Kidney (tissue), 14 donors: ENCODE results near the gene BCOR. TPM values are rescaled to one million over a fixed set of nuclear protein-coding genes. Genes with fewer than 3 reads are reported as not detected.

Source experiments
- DNase-seq, 5 donors: peaks; one replicate each; pipeline ENCODE4 v3.0.0-alpha.2; 2013 to 2020
- FAIRE-seq: peaks from 2 replicates; lab custom pipeline; 2012; peaks lifted over from hg19 to GRCh38; lab: Jason Lieb, UNC
- H3K27ac ChIP-seq, 2 donors: one replicate each; pipeline ENCODE4 v1.7.0; 2013; ENCODE audit warnings: low read depth in 2 of 2, low read length in 2 of 2, inconsistent platforms in 1 of 2
- H3K27me3 ChIP-seq: one replicate; pipeline ENCODE4 v1.7.1; 2013; ENCODE audit warnings: low read length, inconsistent platforms; ENCODE audit not compliant: control insufficient read depth, insufficient read depth
- H3K36me3 ChIP-seq, 3 donors: one replicate each; pipeline versions ENCODE4 v1.7.0 to v1.7.1; 2013; ENCODE audit warnings: low read length in 3 of 3, control low read depth in 1 of 3, inconsistent platforms in 1 of 3; ENCODE audit not compliant: insufficient read depth in 3 of 3, control insufficient read depth in 2 of 3
- H3K4me1 ChIP-seq, 3 donors: one replicate each; pipeline versions ENCODE4 v1.7.0 to v1.7.1; 2013; ENCODE audit warnings: low read length in 3 of 3, inconsistent platforms in 1 of 3, low read depth in 1 of 3; ENCODE audit not compliant: control insufficient read depth in 2 of 3, insufficient read depth in 2 of 3
- H3K4me3 ChIP-seq, 3 donors: one replicate each; pipeline versions ENCODE4 v1.7.0 to v1.8.1; 2013; ENCODE audit warnings: low read length in 3 of 3, control low read depth in 1 of 3, inconsistent platforms in 1 of 3
- H3K9ac ChIP-seq, 3 donors: one replicate each; pipeline versions ENCODE4 v1.7.0 to v1.7.1; 2013; ENCODE audit warnings: low read length in 3 of 3, control low read depth in 1 of 3, inconsistent platforms in 1 of 3
- H3K9me3 ChIP-seq, 3 donors: one replicate each; pipeline versions ENCODE4 v1.7.0 to v1.7.1; 2013; ENCODE audit warnings: low read length in 3 of 3, control low read depth in 1 of 3, inconsistent platforms in 1 of 3; ENCODE audit not compliant: control insufficient read depth in 2 of 3, insufficient read depth in 1 of 3
- CTCF ChIP-seq: IDR thresholded peaks from 3 replicates; pipeline ENCODE4 v1.5.1; 2012; ENCODE audit warnings: mild to moderate bottlenecking, moderate library complexity, borderline replicate concordance; ENCODE audit not compliant: insufficient read depth; ENCODE audit errors: extremely low read depth
- intact Hi-C: fragments of 100-400 bp; cut with DNase I; formaldehyde crosslinking; loops from one replicate; pipeline ENCODE4 v1.11.1; 2022
- polyA plus RNA-seq: library from polyadenylated mRNA; stranded (reverse); fragments of 350-450 nt; fragmentation: Illumina TruSeq; extraction: RNeasy Lipid Tissue Mini Kit (QIAGEN cat#74804); gene quantifications from one replicate; pipeline ENCODE4 v1.2.3, GENCODE V29; 2014; ENCODE audit warnings: low read depth, low replicate concordance; ENCODE audit not compliant: insufficient read depth
- total RNA-seq: library from RNA; stranded (reverse); fragmentation: NEBNext Ultra II Directional; extraction: Animal tissue kit (Norgen Biotek cat#: 25700); gene quantifications from one replicate; pipeline ENCODE4 v1.2.1, GENCODE V29; 2021
- donor health status: control.
- donor health status: control.
- donor health status: control.
- donor health status: control.
- donor health status: control.
- donor health status: DM: yes; HTN: yes; CAD: no.
- donor health status: Normal renal cell carcinoma (clear cell type).

BCOR gene
- total and polyA plus RNA-seq, 2 donors from 2014 or later = 7.7 to 33.9 TPM

GRCh38 chrX:40094041-40094899, 3.5 kb downstream of the BCOR start:
- Histone ChIP-seq H3K4me1 (peaks cover 0 to 11% (median 0%) of the 10 kb centered on the region in 3 donors), H3K9ac (peak overlapping the region in 1 of 3 donors; percentile 69), H3K27ac (no peak overlapping the region), H3K36me3 (no peaks in the 10 kb centered on the region), H3K27me3 (peaks cover 4% of the 10 kb centered on the region), H3K9me3 (no peaks in the 10 kb centered on the region), H3K4me3 (peak overlapping the region; percentile 66 to 73 (median 68))
- peak; percentile 62 to 83 (median 71) for DNase-seq
- intact Hi-C loops = no loop called here
- FAIRE-seq = no peak
- no peak for TF ChIP-seq CTCF

GRCh38 chrX:40093586-40093985, 4.2 kb downstream of the BCOR start:
- no peak for DNase-seq
- intact Hi-C loops = no loop called here
- no peaks in the 10 kb centered on the region for H3K9me3 ChIP-seq
- peaks cover 4% of the 10 kb centered on the region for H3K27me3 ChIP-seq
- H3K4me3 ChIP-seq = peak overlapping the region in 2 of 3 donors; percentile 38 to 66
- H3K27ac ChIP-seq = no peak overlapping the region
- H3K4me1 ChIP-seq = peaks cover 0 to 16% (median 0%) of the 10 kb centered on the region in 3 donors
- peak overlapping the region in 1 of 3 donors; percentile 26 for H3K9ac ChIP-seq
- no peak for TF ChIP-seq CTCF
- FAIRE-seq = no peak
- H3K36me3 ChIP-seq = no peaks in the 10 kb centered on the region

- Histone ChIP-seq H3K9ac (no peak overlapping the region), H3K4me3 (no peak overlapping the region), H3K27ac (no peak overlapping the region), H3K36me3 (no peaks in the 10 kb centered on the region), H3K9me3 (no peaks in the 10 kb centered on the region), H3K4me1 (peaks cover 0 to 20% (median 0%) of the 10 kb centered on the region in 3 donors), H3K27me3 (peaks cover 8% of the 10 kb centered on the region)
- intact Hi-C loops = no loop called here
- FAIRE-seq = no peak
- DNase-seq = no peak
- TF ChIP-seq CTCF = no peak
These were observed 4.8 kb downstream of the BCOR start for GRCh38 chrX:40092808-40093435.
